Activated B cell treated with CpG ODN at 0.5 μM for 24 hours (primary cell): ENCODE measurements around the gene RCBTB2. TPM values are rescaled to one million over a fixed set of nuclear protein-coding genes. Genes with fewer than 3 reads are reported as not detected.

Source experiments
- ATAC-seq: fragments of 200-7000 bp; cut with Tn5 transposase; one replicate; pipeline ENCODE4 v1.10.0; 2021; ENCODE audit warnings: low read depth, mild to moderate bottlenecking, moderate library complexity
- CTCF ChIA-PET: fragments of 350-600 bp; sonication (Branson Sonifier 250); formaldehyde crosslinking; loops from one replicate; lab custom pipeline; 2021; ENCODE audit warnings: antibody characterized with exemption; lab: Charles Lee
- POLR2A ChIA-PET: fragments of 350-600 bp; sonication (Branson Sonifier 250); formaldehyde crosslinking; loops from one replicate; lab custom pipeline; 2021; ENCODE audit warnings: antibody characterized with exemption; lab: Charles Lee
- DNase-seq: peaks from one replicate; pipeline ENCODE4 v3.0.0; 2022
- H3K27ac Mint-ChIP-seq: one replicate; pipeline ENCODE4 v1.8.0; 2020; ENCODE audit warnings: mixed read lengths
- H3K27me3 Mint-ChIP-seq: one replicate; pipeline ENCODE4 v1.8.0; 2021; ENCODE audit warnings: mixed read lengths
- H3K36me3 Mint-ChIP-seq: one replicate; pipeline ENCODE4 v1.8.0; 2021; ENCODE audit warnings: low read depth, mixed read lengths
- H3K4me1 Mint-ChIP-seq: one replicate; pipeline ENCODE4 v1.8.0; 2021; ENCODE audit warnings: mixed read lengths
- H3K4me3 Mint-ChIP-seq: one replicate; pipeline ENCODE4 v1.8.0; 2020; ENCODE audit warnings: mild to moderate bottlenecking, mixed read lengths
- H3K9me3 Mint-ChIP-seq: one replicate; pipeline ENCODE4 v1.8.0; 2020; ENCODE audit warnings: mixed read lengths
- intact Hi-C: fragments of 100-400 bp; cut with micrococcal nuclease; formaldehyde crosslinking; loops from one replicate; pipeline ENCODE4 v1.15.1; 2024
- total RNA-seq: library from RNA; stranded (reverse); gene quantifications from 2 replicates; pipeline ENCODE4 v1.2.3, GENCODE V29; 2022
- TF ChIP-seq, protein P1 (sequence below): fragments of 200-600 bp; IDR thresholded peaks from one replicate; pipeline ENCODE4 v1.8.0; 2022; ENCODE audit warnings: antibody characterized with exemption, mild to moderate bottlenecking

RCBTB2 gene
- total RNA-seq, 1 donor from 2014 or later = 2.4 TPM

DNA sequence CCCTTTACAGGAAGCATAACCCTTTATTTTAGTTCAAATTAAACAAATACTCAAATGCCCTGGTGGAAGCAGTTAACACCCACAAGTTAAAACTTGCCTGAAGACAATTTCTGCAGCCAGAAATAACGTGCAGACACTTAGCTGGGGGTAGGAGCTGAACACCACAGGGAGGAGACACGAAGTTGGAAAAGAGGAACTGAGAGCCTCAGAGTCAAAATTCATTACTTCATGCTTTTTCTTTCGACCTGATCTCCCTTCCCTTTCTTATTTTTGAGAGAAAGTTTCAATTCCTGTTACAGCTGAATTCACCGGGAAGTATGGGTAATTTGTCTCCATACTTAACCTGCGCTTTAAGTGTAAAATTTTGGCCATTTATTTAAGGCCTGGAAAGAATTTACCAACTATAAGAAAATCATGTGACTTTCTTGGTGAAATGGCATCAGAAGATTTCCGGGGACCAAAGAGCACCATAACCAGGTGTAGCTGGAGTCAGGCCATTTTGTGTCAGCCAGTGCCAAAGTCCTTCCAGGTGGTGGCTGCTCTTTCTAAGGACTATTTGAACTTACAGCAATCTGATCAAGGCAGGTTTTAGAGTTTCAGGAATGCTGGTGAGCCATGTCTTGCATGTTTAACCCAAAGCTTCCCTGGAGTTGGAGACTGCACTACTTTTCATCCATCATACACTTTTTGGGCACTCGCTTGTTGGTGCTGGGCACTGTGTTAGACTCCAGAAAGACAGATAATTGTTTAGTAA, 46.5 kb upstream of the RCBTB2 start:
- Mint-ChIP-seq H3K27me3 (peaks cover 52% of the 10 kb centered on the region), H3K36me3 (no peaks in the 10 kb centered on the region), H3K4me3 (peak overlapping the region; percentile 36), H3K27ac (peak overlapping the region; percentile 38), H3K4me1 (peaks cover 28% of the 10 kb centered on the region), H3K9me3 (no peaks in the 10 kb centered on the region)
- DNase-seq (no peak), ATAC-seq (peak; percentile 88)
- ChIA-PET CTCF (interaction anchor here (0.6 to 8.1 kb wide), 29 partner anchors 9 to 542 kb away, joined by 3 to 92 read pairs (median 4); partner anchors contain the start of genes ITM2B, MED4, NUDT15 and RCBTB2), POLR2A (interaction anchor here (0.7 to 2.2 kb wide), 15 partner anchors 9 to 542 kb away, joined by 3 to 28 read pairs (median 5); partner anchors contain the start of genes NUDT15, RB1 and RCBTB2)
- TF ChIP-seq, protein P1, sequence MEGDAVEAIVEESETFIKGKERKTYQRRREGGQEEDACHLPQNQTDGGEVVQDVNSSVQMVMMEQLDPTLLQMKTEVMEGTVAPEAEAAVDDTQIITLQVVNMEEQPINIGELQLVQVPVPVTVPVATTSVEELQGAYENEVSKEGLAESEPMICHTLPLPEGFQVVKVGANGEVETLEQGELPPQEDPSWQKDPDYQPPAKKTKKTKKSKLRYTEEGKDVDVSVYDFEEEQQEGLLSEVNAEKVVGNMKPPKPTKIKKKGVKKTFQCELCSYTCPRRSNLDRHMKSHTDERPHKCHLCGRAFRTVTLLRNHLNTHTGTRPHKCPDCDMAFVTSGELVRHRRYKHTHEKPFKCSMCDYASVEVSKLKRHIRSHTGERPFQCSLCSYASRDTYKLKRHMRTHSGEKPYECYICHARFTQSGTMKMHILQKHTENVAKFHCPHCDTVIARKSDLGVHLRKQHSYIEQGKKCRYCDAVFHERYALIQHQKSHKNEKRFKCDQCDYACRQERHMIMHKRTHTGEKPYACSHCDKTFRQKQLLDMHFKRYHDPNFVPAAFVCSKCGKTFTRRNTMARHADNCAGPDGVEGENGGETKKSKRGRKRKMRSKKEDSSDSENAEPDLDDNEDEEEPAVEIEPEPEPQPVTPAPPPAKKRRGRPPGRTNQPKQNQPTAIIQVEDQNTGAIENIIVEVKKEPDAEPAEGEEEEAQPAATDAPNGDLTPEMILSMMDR = no peak
- intact Hi-C loops = loop anchor here (1.0 kb wide), 8 partner anchors 17 to 501 kb away; partner anchors contain the start of gene ITM2B

DNA sequence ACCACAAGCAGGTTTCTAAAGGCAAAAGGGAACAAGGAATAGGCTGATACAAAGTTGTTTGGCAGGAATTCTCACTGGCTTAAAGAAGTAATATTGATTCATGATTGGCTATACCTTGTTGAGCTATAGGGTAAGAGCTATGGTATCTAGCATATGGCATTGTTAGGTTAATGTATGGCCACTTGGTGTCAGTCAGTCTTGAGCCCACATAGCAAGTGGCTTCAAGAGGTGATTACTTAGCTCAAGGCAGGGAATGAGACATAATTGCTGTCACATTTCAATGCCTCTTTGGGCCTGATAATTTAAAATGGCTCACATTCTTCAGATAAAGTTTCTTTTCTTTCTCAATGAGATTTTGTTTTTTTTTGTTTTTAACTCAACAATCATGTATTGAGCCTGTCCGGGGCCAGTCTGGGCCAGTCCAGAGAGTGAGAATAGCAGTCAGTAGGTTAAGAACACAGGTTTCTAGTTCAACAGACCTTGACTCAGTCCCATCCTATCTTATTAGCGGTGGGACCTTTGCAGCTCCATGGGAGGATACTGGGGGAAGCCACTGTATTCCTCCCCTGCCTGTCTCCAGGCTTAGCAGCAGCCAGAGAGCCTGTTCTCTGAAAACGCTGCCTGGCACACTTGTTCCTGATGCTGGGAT, 45.8 kb upstream of the RCBTB2 start:
- intact Hi-C loops = loop anchor here (1.0 kb wide), 8 partner anchors 16 to 500 kb away; partner anchors contain the start of gene ITM2B
- TF ChIP-seq, protein P1 = no peak
- ChIA-PET POLR2A (interaction anchor here (0.7 to 2.2 kb wide), 12 partner anchors 9 to 541 kb away, joined by 3 to 28 read pairs (median 5); partner anchors contain the start of genes NUDT15, RB1 and RCBTB2), CTCF (interaction anchor here (1.1 to 8.1 kb wide), 12 partner anchors 11 to 500 kb away, joined by 3 to 92 read pairs (median 8); partner anchors contain the start of genes ITM2B and RCBTB2)
- Mint-ChIP-seq H3K27ac (peak overlapping the region; percentile 38), H3K4me1 (peaks cover 35% of the 10 kb centered on the region), H3K27me3 (peaks cover 56% of the 10 kb centered on the region), H3K4me3 (no peak overlapping the region), H3K36me3 (no peaks in the 10 kb centered on the region), H3K9me3 (no peaks in the 10 kb centered on the region)
- no peak for DNase-seq
- no peak for ATAC-seq

DNA sequence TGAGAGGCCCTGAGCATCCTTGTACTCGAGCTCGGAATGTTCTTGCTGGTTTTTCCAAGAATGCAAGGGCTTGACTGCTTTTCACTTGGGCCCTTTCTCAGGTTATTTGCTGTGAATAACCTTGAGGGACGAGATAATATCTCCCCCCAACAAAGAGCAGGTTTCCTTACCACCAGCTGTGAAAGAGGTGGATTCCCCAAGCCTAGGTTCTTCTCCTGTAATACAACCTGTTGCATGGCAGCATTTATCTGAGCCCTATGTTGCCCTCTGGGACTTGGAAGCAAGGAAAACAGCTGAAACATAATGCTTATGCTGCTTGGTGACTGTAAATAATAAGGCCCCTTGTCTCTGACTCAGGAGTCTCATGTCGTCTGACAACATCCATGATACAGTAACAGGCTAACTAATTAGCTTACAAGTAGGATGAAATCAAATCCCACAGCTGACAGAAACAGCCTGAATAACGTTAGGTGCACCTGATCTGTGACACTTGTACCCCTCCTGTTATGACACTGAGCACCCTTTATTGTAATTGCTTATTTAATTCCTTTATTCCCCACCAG, 43.6 kb upstream of the RCBTB2 start:
- Mint-ChIP-seq H3K9me3 (no peaks in the 10 kb centered on the region), H3K27me3 (peaks cover 51% of the 10 kb centered on the region), H3K4me3 (no peak overlapping the region), H3K27ac (no peak overlapping the region), H3K4me1 (peaks cover 38% of the 10 kb centered on the region), H3K36me3 (no peaks in the 10 kb centered on the region)
- POLR2A ChIA-PET = no interaction called here
- DNase-seq (no peak), ATAC-seq (no peak)
- TF ChIP-seq, protein P1 = no peak
- intact Hi-C loops = no loop called here
- CTCF ChIA-PET = interaction anchor here (8.1 kb wide), 1 partner anchor 243 kb away, joined by 92 read pairs; no protein-coding TSS in a partner anchor

DNA sequence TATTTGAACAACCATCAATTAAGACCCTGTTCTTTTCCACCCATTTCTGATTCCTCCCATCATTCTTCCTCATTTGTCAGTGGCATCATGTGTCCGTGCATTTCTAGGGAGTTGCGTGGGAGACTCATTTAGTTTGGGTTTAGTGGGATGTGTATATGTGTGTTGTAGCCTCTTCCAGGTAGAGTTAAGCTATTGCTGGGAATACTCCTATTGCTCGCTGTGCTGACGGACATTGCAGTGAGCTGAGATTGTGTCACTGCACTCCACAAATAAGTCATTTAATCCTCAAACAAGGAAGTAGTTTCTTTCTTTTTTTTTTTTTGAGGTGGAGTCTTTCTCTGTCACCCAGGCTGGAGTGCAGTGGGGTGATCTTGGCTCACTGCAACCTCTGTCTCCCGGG, 42.2 kb upstream of the RCBTB2 start:
- no peak overlapping the region for H3K4me3 Mint-ChIP-seq
- no peaks in the 10 kb centered on the region for H3K9me3 Mint-ChIP-seq
- DNase-seq (no peak), ATAC-seq (no peak)
- TF ChIP-seq, protein P1 = no peak
- peaks cover 35% of the 10 kb centered on the region for H3K4me1 Mint-ChIP-seq
- POLR2A ChIA-PET = no interaction called here
- peaks cover 52% of the 10 kb centered on the region for H3K27me3 Mint-ChIP-seq
- no peaks in the 10 kb centered on the region for H3K36me3 Mint-ChIP-seq
- intact Hi-C loops = no loop called here
- CTCF ChIA-PET = no interaction called here
- H3K27ac Mint-ChIP-seq = no peak overlapping the region
